RWPE2 (cell line): ENCODE data around the gene SLC35F3.
"Not testable (repeated sequence)": the region's sequence is repeated elsewhere in the genome, so short reads cannot be mapped to it uniquely, and the experiment has no call there.

Experiments used
- ATAC-seq: fragments of 200-7000 bp; cut with Tn5 transposase; 3 replicates; pipeline ENCODE4 v1.9.1; 2021; ENCODE audit warnings: low read depth
- DNase-seq: peaks from one replicate; pipeline ENCODE4 v3.0.0-alpha.2; 2020; ENCODE audit warnings: low spot score
- H3K27ac ChIP-seq: fragments of 450-650 bp; 2 replicates; pipeline ENCODE4 v1.5.1; 2017; ENCODE audit warnings: mild to moderate bottlenecking; ENCODE audit not compliant: poor library complexity, severe bottlenecking
- H3K27me3 ChIP-seq: fragments of 250-450 bp; sonication (Bioruptor Pico); 2 replicates; pipeline ENCODE4 v1.5.1; 2021; ENCODE audit warnings: mild to moderate bottlenecking, moderate library complexity; ENCODE audit not compliant: insufficient read depth, poor library complexity, severe bottlenecking
- H3K36me3 ChIP-seq: fragments of 250-450 bp; sonication (Bioruptor Pico); 2 replicates; pipeline ENCODE4 v1.5.1; 2020; ENCODE audit warnings: low read depth, mild to moderate bottlenecking, moderate library complexity
- H3K4me1 ChIP-seq: fragments of 250-450 bp; sonication (Bioruptor Pico); 2 replicates; pipeline ENCODE4 v1.5.1; 2021; ENCODE audit warnings: mild to moderate bottlenecking, moderate library complexity; ENCODE audit not compliant: insufficient read depth, poor library complexity, severe bottlenecking
- H3K4me3 ChIP-seq: fragments of 250-450 bp; sonication (Bioruptor Pico); 2 replicates; pipeline ENCODE4 v1.5.1; 2021; ENCODE audit warnings: mild to moderate bottlenecking, moderate library complexity; ENCODE audit not compliant: severe bottlenecking
- H3K9me3 ChIP-seq: fragments of 250-450 bp; sonication (Bioruptor Pico); 2 replicates; pipeline ENCODE4 v1.5.1; 2021; ENCODE audit warnings: mild to moderate bottlenecking, moderate library complexity; ENCODE audit not compliant: severe bottlenecking
- TF ChIP-seq, protein P1 (sequence below): fragments of 450-650 bp; IDR thresholded peaks from one replicate; pipeline ENCODE4 v1.5.1; 2017; ENCODE audit warnings: mild to moderate bottlenecking, moderate library complexity; ENCODE audit not compliant: poor library complexity, severe bottlenecking

Gene SLC35F3

DNA sequence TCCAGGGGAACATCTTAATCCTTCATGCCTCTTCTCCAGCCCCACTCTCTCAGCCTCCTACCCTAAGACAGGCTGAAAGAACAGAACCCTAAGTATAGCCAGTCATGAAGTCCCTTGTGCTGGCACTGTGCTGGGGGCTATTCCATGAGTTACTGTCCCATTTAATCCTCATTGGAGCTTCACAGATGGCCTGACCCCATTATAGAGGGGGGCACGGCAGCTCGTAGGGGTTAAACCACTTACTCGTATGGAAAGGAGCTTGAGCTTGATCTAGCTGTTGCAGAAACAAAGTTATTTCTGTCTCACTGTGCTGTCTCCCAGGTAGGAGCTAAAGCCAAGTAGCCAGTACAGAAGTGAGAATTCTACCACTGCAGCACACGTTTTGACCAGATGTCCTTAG, 265.6 kb downstream of the SLC35F3 start:
- TF ChIP-seq, protein P1, sequence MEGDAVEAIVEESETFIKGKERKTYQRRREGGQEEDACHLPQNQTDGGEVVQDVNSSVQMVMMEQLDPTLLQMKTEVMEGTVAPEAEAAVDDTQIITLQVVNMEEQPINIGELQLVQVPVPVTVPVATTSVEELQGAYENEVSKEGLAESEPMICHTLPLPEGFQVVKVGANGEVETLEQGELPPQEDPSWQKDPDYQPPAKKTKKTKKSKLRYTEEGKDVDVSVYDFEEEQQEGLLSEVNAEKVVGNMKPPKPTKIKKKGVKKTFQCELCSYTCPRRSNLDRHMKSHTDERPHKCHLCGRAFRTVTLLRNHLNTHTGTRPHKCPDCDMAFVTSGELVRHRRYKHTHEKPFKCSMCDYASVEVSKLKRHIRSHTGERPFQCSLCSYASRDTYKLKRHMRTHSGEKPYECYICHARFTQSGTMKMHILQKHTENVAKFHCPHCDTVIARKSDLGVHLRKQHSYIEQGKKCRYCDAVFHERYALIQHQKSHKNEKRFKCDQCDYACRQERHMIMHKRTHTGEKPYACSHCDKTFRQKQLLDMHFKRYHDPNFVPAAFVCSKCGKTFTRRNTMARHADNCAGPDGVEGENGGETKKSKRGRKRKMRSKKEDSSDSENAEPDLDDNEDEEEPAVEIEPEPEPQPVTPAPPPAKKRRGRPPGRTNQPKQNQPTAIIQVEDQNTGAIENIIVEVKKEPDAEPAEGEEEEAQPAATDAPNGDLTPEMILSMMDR, result no peak
- DNase-seq, result no peak
- ATAC-seq, result no peak
- Histone ChIP-seq H3K4me3 (no peak overlapping the region), H3K27ac (no peak overlapping the region), H3K27me3 (no peaks in the 10 kb centered on the region), H3K9me3 (no peaks in the 10 kb centered on the region), H3K4me1 (no peaks in the 10 kb centered on the region), H3K36me3 (no peaks in the 10 kb centered on the region)

- TF ChIP-seq, protein P1, result no peak
- H3K9me3 ChIP-seq, result no peaks in the 10 kb centered on the region
- no peaks in the 10 kb centered on the region for H3K4me1 ChIP-seq
- no peaks in the 10 kb centered on the region for H3K36me3 ChIP-seq
- DNase-seq (no peak), ATAC-seq (no peak)
- H3K27me3 ChIP-seq, result no peaks in the 10 kb centered on the region
- no peak overlapping the region for H3K4me3 ChIP-seq
- H3K27ac ChIP-seq, result no peak overlapping the region
These were observed 266.1 kb downstream of the SLC35F3 start for GRCh38 chr1:234170622-234171021.

- Histone ChIP-seq H3K27me3 (no peaks in the 10 kb centered on the region), H3K27ac (no peak overlapping the region), H3K4me3 (no peak overlapping the region), H3K9me3 (no peaks in the 10 kb centered on the region), H3K4me1 (no peaks in the 10 kb centered on the region), H3K36me3 (no peaks in the 10 kb centered on the region)
- TF ChIP-seq, protein P1, result no peak
- ATAC-seq, result no peak
- no peak for DNase-seq
These were observed 269.5 kb downstream of the SLC35F3 start for GRCh38 chr1:234173968-234174367.

GRCh38 chr1:234175363-234175762, 270.9 kb downstream of the SLC35F3 start:
- H3K9me3 ChIP-seq, result no peaks in the 10 kb centered on the region
- H3K4me1 ChIP-seq, result no peaks in the 10 kb centered on the region
- no peak for ATAC-seq
- H3K4me3 ChIP-seq, result no peak overlapping the region
- H3K27ac ChIP-seq, result no peak overlapping the region
- TF ChIP-seq, protein P1, result no peak
- no peaks in the 10 kb centered on the region for H3K27me3 ChIP-seq
- DNase-seq, result no peak
- no peaks in the 10 kb centered on the region for H3K36me3 ChIP-seq

DNA sequence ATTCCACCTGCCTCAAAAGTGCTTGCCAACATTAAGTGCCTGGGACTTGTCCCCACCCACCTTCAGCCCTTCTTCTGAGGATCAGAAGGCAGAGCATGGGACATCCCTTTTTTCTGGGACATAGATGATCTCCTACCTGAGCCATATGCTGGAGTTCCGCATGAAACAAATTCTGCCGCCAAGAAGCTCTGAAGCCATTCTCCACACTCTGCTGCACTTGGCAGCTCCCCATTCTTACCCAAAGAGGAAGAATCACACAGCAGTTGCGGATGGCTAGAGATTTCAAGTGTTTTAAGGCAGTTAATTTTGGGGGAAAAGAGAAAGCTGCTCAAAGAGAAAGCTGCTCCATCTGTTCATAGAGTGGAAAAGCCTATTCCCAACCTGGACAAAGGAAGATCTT, 271.5 kb downstream of the SLC35F3 start:
- H3K4me1 ChIP-seq, result no peaks in the 10 kb centered on the region
- TF ChIP-seq, protein P1, result no peak
- H3K4me3 ChIP-seq, result no peak overlapping the region
- no peaks in the 10 kb centered on the region for H3K36me3 ChIP-seq
- H3K9me3 ChIP-seq, result no peaks in the 10 kb centered on the region
- no peak overlapping the region for H3K27ac ChIP-seq
- no peak for DNase-seq
- no peaks in the 10 kb centered on the region for H3K27me3 ChIP-seq
- ATAC-seq, result no peak

GRCh38 chr1:234176847-234177246, 272.4 kb downstream of the SLC35F3 start:
- H3K27me3 ChIP-seq, H3K9me3 ChIP-seq, DNase-seq, ATAC-seq, H3K36me3 ChIP-seq, H3K4me3 ChIP-seq, H3K4me1 ChIP-seq, H3K27ac ChIP-seq: not testable (repeated sequence)
